Neuronal stem cell (in vitro differentiated cells): ENCODE results near the gene C18orf54.
"Not testable (repeated sequence)": the region's sequence is repeated elsewhere in the genome, so short reads cannot be mapped to it uniquely, and the experiment has no call there.

Experiments
- DNase-seq: peaks from one replicate; pipeline ENCODE4 v3.0.0-alpha.2; 2013; ENCODE audit warnings: low spot score
- H2AFZ ChIP-seq: one replicate; pipeline ENCODE4 v1.6.1; 2013; ENCODE audit warnings: mild to moderate bottlenecking, low read length, inconsistent platforms
- H2AK5ac ChIP-seq: 2 replicates; pipeline ENCODE4 v1.6.1; 2013; ENCODE audit warnings: low read depth, mild to moderate bottlenecking, inconsistent platforms, low read length, moderate library complexity, mixed read lengths
- H2BK120ac ChIP-seq: 2 replicates; pipeline ENCODE4 v1.6.1; 2013; ENCODE audit warnings: low read depth, mild to moderate bottlenecking, inconsistent platforms, low read length, moderate library complexity, mixed read lengths
- H2BK12ac ChIP-seq: one replicate; pipeline ENCODE4 v1.6.1; 2013; ENCODE audit warnings: low read length, inconsistent platforms
- H2BK15ac ChIP-seq: 2 replicates; pipeline ENCODE4 v1.6.1; 2013; ENCODE audit warnings: mild to moderate bottlenecking, low read length, inconsistent platforms, mixed read lengths
- H2BK5ac ChIP-seq: one replicate; pipeline ENCODE4 v1.6.1; 2013; ENCODE audit warnings: inconsistent platforms, mild to moderate bottlenecking, low read length, moderate library complexity
- H3K14ac ChIP-seq: one replicate; pipeline ENCODE4 v1.6.1; 2013; ENCODE audit warnings: low read length, inconsistent platforms
- H3K18ac ChIP-seq: 2 replicates; pipeline ENCODE4 v1.6.1; 2013; ENCODE audit warnings: low read length, inconsistent platforms
- H3K23ac ChIP-seq: 2 replicates; pipeline ENCODE4 v1.6.1; 2013; ENCODE audit warnings: low read depth, mild to moderate bottlenecking, mixed read lengths, low read length, inconsistent platforms; ENCODE audit not compliant: poor library complexity
- H3K27ac ChIP-seq: replicated peaks from 3 replicates; pipeline ENCODE4 v1.5.1; 2013; ENCODE audit warnings: low read length, inconsistent platforms
- H3K27me3 ChIP-seq, 3 experiments: 2 replicates each; pipeline ENCODE4 v1.6.1; 2013; ENCODE audit warnings: low read length in 3 of 3, mild to moderate bottlenecking in 2 of 3, inconsistent platforms in 1 of 3, low read depth in 1 of 3, mixed read lengths in 1 of 3, moderate library complexity in 1 of 3; ENCODE audit not compliant: control insufficient read depth in 3 of 3, insufficient read depth in 3 of 3
- H3K36me3 ChIP-seq, 2 donors: replicated peaks in 1 of 2; 2 replicates each; pipeline ENCODE4 v1.6.1; 2013; ENCODE audit warnings: low read length in 2 of 2; ENCODE audit not compliant: control insufficient read depth in 2 of 2, insufficient read depth in 2 of 2
- H3K4ac ChIP-seq: 2 replicates; pipeline ENCODE4 v1.6.1; 2013; ENCODE audit warnings: inconsistent platforms, mild to moderate bottlenecking, low read length, moderate library complexity
- H3K4me1 ChIP-seq, 2 donors: 1 replicate in 1 of 2; 2 replicates in 1 of 2; pipeline ENCODE4 v1.6.1; 2013; ENCODE audit warnings: low read length in 2 of 2, low read depth in 1 of 2; ENCODE audit not compliant: control insufficient read depth in 2 of 2, insufficient read depth in 1 of 2
- H3K4me2 ChIP-seq: one replicate; pipeline ENCODE4 v1.6.1; 2013; ENCODE audit warnings: mild to moderate bottlenecking, low read length, inconsistent platforms; ENCODE audit not compliant: insufficient read depth, poor library complexity, severe bottlenecking
- H3K4me3 ChIP-seq, 2 donors: 2 replicates each; pipeline ENCODE4 v1.5.1; 2013; ENCODE audit warnings: low read length in 2 of 2, mild to moderate bottlenecking in 2 of 2, inconsistent platforms in 1 of 2, moderate library complexity in 1 of 2
- H3K79me1 ChIP-seq: one replicate; pipeline ENCODE4 v1.6.1; 2013; ENCODE audit warnings: low read depth, mild to moderate bottlenecking, inconsistent platforms, low read length, moderate library complexity
- H3K9ac ChIP-seq: one replicate; pipeline ENCODE4 v1.6.1; 2013; ENCODE audit warnings: mild to moderate bottlenecking, low read depth, low read length, inconsistent platforms; ENCODE audit not compliant: poor library complexity
- H3K9me3 ChIP-seq, 2 donors: replicated peaks in 1 of 2; 2 replicates each; pipeline versions ENCODE3 to v1.6.1; 2013; ENCODE audit warnings: low read length in 2 of 2, mild to moderate bottlenecking in 2 of 2, inconsistent platforms in 1 of 2, low read depth in 1 of 2, mixed read lengths in 1 of 2, moderate library complexity in 1 of 2; ENCODE audit not compliant: control insufficient read depth in 2 of 2, insufficient read depth in 1 of 2
- H4K8ac ChIP-seq: one replicate; pipeline ENCODE4 v1.6.1; 2013; ENCODE audit warnings: low read depth, mild to moderate bottlenecking, inconsistent platforms, low read length, moderate library complexity
- H4K91ac ChIP-seq: one replicate; pipeline ENCODE4 v1.6.1; 2013; ENCODE audit warnings: low read length, low read depth, mild to moderate bottlenecking, inconsistent platforms; ENCODE audit not compliant: poor library complexity
- WGBS, 2 donors: extraction: QIAGEN DNeasy Blood & Tissue Kit; methylation state at CpG; one replicate each; pipeline ENCODE4 v1.1.7; 2013; ENCODE audit warnings: missing lambda C conversion rate in 2 of 2, mixed read lengths in 1 of 2; ENCODE audit not compliant: insufficient read length in 2 of 2, insufficient replicate concordance in 1 of 2; ENCODE audit errors: extremely low coverage in 2 of 2; 5-methylcytosine and 5-hydroxymethylcytosine counted together

Gene C18orf54

GRCh38 chr18:54386800-54387495 lies 29.2 kb downstream of the C18orf54 start:
- WGBS, 2 donors = no CpG with 5 or more reads among the region's 23 CpGs
- H3K23ac ChIP-seq, H3K4me3 ChIP-seq: not testable (repeated sequence)

GRCh38 chr18:54387631-54388030 lies 29.9 kb downstream of the C18orf54 start:
- H3K9ac ChIP-seq = no peak overlapping the region
- no peak overlapping the region for H3K18ac ChIP-seq
- no peak overlapping the region for H2AFZ ChIP-seq
- no peaks in the 10 kb centered on the region for H3K27me3 ChIP-seq
- no peak overlapping the region for H3K23ac ChIP-seq
- peaks cover 0 to 5% of the 10 kb centered on the region in 2 donors for H3K9me3 ChIP-seq
- no peak overlapping the region for H2AK5ac ChIP-seq
- no peak overlapping the region for H3K27ac ChIP-seq
- DNase-seq = no peak
- no peak overlapping the region for H2BK15ac ChIP-seq
- H3K4ac ChIP-seq = no peak overlapping the region
- H2BK5ac ChIP-seq = no peak overlapping the region
- H3K4me1 ChIP-seq = peaks cover 7 to 8% of the 10 kb centered on the region in 2 donors
- H3K14ac ChIP-seq = no peak overlapping the region
- H2BK12ac ChIP-seq = no peak overlapping the region
- H3K79me1 ChIP-seq = no peaks in the 10 kb centered on the region
- no peak overlapping the region for H4K91ac ChIP-seq
- no peak overlapping the region for H2BK120ac ChIP-seq
- H3K36me3 ChIP-seq = no peaks in the 10 kb centered on the region
- no peak overlapping the region for H3K4me2 ChIP-seq
- no peak overlapping the region for H4K8ac ChIP-seq
- no peak overlapping the region for H3K4me3 ChIP-seq
- no CpG with 5 or more reads among the region's 3 CpGs for WGBS, 2 donors

More at GRCh38 chr18:54386800-54387495, 29.2 kb downstream of the C18orf54 start:
- not testable (repeated sequence) for H4K91ac ChIP-seq, DNase-seq, H3K36me3 ChIP-seq, H3K4me2 ChIP-seq, H3K14ac ChIP-seq, H3K18ac ChIP-seq, H2AFZ ChIP-seq, H3K27me3 ChIP-seq, H3K4me1 ChIP-seq, H4K8ac ChIP-seq, H3K79me1 ChIP-seq, H3K27ac ChIP-seq, H3K4ac ChIP-seq, H3K9me3 ChIP-seq, H2BK15ac ChIP-seq, H3K9ac ChIP-seq, H2BK120ac ChIP-seq, H2AK5ac ChIP-seq, H2BK12ac ChIP-seq, H2BK5ac ChIP-seq

- H2BK120ac ChIP-seq = no peak overlapping the region
- H3K27me3 ChIP-seq = no peaks in the 10 kb centered on the region
- H3K9ac ChIP-seq = no peak overlapping the region
- H3K36me3 ChIP-seq = no peaks in the 10 kb centered on the region
- H4K91ac ChIP-seq = no peak overlapping the region
- no peak overlapping the region for H2BK5ac ChIP-seq
- no peak overlapping the region for H3K4me2 ChIP-seq
- no peaks in the 10 kb centered on the region for H3K79me1 ChIP-seq
- no CpG with 5 or more reads among the region's 6 CpGs for WGBS, 2 donors
- no peak overlapping the region for H3K14ac ChIP-seq
- no peak overlapping the region for H2BK12ac ChIP-seq
- no peak for DNase-seq
- no peak overlapping the region for H2BK15ac ChIP-seq
- no peak overlapping the region for H3K18ac ChIP-seq
- peak overlapping the region; percentile 64 for H2AFZ ChIP-seq
- no peak overlapping the region for H3K27ac ChIP-seq
- no peak overlapping the region for H3K4ac ChIP-seq
- no peak overlapping the region for H3K4me3 ChIP-seq
- H4K8ac ChIP-seq = no peak overlapping the region
- peaks cover 0 to 5% of the 10 kb centered on the region in 2 donors for H3K9me3 ChIP-seq
- no peak overlapping the region for H2AK5ac ChIP-seq
- no peak overlapping the region for H3K23ac ChIP-seq
- H3K4me1 ChIP-seq = peaks cover 3 to 5% of the 10 kb centered on the region in 2 donors
Measured at GRCh38 chr18:54388203-54389142, 30.8 kb downstream of the C18orf54 start.

GRCh38 chr18:54389143-54389505 lies 31.4 kb downstream of the C18orf54 start:
- Histone ChIP-seq H3K14ac (no peak overlapping the region), H2BK12ac (no peak overlapping the region), H3K23ac (no peak overlapping the region), H4K91ac (no peak overlapping the region), H3K36me3 (no peaks in the 10 kb centered on the region), H2BK15ac (no peak overlapping the region), H3K4ac (no peak overlapping the region), H2BK120ac (no peak overlapping the region), H2AFZ (peak overlapping the region; percentile 64), H3K9ac (no peak overlapping the region), H3K27me3 (no peaks in the 10 kb centered on the region), H3K9me3 (peaks cover 0 to 5% of the 10 kb centered on the region in 2 donors), H2AK5ac (no peak overlapping the region), H3K4me2 (no peak overlapping the region), H4K8ac (no peak overlapping the region), H2BK5ac (no peak overlapping the region), H3K18ac (no peak overlapping the region), H3K27ac (no peak overlapping the region), H3K4me3 (no peak overlapping the region), H3K79me1 (no peaks in the 10 kb centered on the region), H3K4me1 (peaks cover 3 to 5% of the 10 kb centered on the region in 2 donors)
- no CpG with 5 or more reads among the region's 2 CpGs for WGBS, 2 donors
- no peak for DNase-seq
